HG03159 (cell line): ENCODE measurements around the gene AFMID.
"Not testable (repeated sequence)": the region's sequence is repeated elsewhere in the genome, so short reads cannot be mapped to it uniquely, and the experiment has no call there.

Experiments used
- ATAC-seq: cut with Tn5 transposase; IDR thresholded peaks from one replicate; pipeline ENCODE4 v1.9.1; 2021; ENCODE audit warnings: mild to moderate bottlenecking, moderate library complexity; ENCODE audit not compliant: unreplicated experiment

Gene AFMID, protein sequence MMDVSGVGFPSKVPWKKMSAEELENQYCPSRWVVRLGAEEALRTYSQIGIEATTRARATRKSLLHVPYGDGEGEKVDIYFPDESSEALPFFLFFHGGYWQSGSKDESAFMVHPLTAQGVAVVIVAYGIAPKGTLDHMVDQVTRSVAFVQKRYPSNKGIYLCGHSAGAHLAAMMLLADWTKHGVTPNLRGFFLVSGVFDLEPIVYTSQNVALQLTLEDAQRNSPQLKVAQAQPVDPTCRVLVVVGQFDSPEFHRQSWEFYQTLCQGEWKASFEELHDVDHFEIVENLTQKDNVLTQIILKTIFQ

DNA sequence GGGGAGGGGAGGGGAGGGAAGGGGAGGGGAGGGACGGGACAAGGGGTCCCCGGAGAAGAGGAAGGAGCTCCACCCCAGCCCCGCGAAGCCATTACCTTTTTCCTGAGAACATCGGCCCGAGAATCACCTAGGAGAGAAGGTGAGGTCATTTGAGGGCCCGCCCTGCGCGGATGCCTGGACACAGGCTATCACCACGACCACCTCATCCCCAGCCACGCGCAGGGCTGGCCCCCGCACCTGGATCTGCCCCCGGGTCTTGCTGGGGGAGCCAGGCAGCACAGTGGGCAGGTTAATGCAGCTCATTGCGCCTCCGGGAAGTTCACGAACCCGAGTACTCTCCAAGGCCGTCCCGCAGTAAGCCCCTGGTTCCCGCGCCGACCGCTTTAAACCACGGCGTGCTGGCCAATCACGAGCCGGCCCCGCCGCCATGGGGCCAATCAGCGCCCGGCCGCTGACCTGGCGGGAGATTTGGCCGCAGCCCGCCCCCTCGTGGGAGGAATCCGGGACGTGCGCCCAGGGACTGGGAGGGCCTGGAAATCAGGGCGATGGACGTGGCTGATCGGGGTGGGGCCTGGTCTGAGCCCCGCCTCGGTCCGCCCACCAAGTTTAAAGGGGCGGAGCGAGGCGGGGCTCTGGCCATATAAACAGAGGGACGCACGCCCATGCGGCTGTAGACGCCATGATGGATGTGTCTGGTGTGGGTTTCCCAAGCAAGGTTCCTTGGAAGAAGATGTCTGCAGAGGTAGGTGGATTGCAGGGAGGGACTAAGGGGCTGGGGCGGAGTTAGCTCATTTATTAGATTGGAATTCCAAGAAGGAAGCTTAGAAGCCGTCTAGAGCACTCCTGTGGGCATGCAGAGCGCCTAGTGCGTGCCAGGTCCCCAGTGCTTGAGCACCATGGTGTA is at the start of gene AFMID, which contains the start of gene TK1:
Gene AFMID, plus strand, starts transcription at position 671 of the 904 bp plus-strand sequence. Its CDS starts 9 bp downstream, at position 680.
Gene TK1, minus strand, starts transcription at position 361 of the 904 bp plus-strand sequence. Its CDS starts 58 bp downstream, at position 303.
- peak; percentile 88 for ATAC-seq

DNA sequence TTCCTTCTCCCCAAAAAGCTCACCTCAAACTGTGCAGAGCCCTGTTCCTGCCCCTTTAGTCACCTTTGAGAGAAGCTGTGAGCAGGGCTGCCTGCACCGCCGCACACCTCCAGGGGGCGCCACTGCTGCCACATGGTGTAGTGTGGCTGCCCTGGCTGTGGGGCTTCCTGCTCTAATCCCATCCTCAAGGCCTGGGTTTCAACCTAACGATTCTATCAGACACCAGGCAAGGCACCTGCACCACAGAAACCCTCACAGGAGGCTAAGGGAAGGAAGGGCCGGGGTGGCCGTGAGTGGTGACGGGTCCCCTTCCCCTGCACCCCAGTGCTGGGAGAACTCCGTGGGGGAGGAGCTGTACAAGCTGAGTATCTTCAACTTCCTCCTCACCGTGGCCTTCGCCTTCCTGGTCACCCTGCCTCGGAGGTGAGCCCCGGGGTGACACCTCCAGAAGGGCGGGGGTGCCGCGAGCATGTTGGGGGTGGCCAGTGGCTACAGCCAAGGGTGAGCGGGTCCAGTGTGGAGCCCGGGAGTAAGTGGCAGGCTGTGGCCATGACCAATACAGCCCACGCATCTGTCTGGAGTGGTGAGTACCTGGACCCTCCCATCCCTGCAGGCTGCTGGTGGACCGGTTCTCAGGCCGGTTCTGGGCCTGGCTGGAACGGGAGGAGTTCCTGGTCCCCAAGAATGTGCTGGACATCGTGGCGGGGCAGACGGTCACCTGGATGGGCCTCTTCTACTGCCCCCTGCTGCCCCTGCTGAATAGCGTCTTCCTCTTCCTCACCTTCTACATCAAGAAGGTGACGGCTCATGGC is 49.6 kb upstream of the AFMID start:
- ATAC-seq, result no peak

DNA sequence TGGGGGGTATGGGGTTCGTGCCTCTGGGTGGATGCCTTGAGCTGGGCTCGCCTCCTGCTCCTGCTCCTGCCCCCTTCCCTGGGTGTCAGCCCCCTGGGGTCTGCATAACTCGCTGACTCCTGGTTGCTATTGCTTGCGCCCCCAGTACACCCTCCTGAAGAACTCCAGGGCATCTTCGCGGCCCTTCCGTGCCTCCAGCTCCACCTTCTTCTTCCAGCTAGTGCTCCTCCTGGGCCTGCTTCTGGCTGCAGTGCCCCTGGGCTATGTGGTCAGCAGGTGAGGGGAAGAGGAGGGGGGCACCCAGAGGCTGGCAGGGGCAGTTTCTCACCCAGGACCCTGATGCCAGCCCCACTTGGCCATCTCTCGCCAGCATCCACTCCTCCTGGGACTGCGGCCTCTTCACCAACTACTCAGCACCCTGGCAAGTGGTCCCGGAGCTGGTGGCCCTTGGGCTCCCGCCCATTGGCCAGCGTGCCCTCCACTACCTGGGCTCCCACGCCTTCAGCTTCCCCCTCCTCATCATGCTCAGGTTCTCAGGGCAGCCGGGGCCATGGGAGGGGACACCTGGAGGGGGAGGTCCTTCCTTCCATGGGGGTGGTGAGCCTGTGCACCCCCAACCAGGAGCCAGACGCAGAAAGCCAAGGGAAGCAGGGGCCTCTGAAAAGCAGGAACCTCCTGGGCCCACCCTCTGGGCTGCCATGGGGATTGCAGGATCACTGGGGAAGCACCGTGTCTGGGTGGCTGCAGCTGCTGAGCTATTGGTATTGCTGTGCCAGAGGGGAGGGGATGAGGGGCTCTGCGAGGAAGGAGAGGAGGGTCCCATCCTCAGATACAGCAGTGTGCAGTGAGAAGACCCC is 48.7 kb upstream of the AFMID start:
- no peak for ATAC-seq

GRCh38 chr17:78139861-78140168 is 47.3 kb upstream of the AFMID start:
- not testable (repeated sequence) for ATAC-seq

GRCh38 chr17:78140169-78141051 is 46.8 kb upstream of the AFMID start:
- ATAC-seq, result peak; percentile 68

- no peak for ATAC-seq
These were observed 45.6 kb upstream of the AFMID start for GRCh38 chr17:78141437-78142118.

DNA sequence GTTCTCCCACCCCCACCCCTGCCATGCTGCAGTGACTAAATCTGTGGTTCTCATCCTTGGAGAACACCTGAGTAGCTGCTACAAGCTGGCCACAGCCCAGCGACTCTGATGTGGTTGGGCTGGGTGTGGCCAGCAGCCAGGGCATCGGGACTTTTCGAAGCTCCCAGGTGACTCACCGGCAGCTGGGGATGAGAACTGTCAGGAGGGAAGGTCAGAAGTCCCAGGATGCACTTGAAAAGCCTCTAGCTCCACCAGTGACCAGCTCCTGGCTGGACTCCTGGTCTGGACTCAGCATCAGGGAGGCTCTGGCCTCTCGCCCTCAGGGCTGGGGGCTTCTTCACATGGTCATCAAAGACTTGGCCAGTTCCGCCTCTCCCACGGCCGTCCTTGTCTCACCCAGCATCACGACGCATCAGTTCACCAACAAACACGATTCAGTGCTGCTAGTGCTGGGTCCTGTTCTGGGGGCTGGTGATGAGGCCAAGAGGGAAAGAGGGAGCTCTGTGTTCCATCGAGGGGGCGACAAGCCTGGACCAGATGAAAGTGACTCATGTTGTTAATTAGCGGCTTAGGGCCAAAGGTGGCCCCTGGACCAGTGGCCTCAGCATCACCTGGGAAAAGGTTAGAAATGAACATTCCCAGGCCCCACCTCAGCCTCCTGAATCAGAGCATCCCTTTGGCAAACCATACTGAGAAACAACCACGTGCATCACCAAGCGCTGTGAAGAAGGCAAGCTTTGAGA is 44.9 kb upstream of the AFMID start:
- ATAC-seq, result no peak

DNA sequence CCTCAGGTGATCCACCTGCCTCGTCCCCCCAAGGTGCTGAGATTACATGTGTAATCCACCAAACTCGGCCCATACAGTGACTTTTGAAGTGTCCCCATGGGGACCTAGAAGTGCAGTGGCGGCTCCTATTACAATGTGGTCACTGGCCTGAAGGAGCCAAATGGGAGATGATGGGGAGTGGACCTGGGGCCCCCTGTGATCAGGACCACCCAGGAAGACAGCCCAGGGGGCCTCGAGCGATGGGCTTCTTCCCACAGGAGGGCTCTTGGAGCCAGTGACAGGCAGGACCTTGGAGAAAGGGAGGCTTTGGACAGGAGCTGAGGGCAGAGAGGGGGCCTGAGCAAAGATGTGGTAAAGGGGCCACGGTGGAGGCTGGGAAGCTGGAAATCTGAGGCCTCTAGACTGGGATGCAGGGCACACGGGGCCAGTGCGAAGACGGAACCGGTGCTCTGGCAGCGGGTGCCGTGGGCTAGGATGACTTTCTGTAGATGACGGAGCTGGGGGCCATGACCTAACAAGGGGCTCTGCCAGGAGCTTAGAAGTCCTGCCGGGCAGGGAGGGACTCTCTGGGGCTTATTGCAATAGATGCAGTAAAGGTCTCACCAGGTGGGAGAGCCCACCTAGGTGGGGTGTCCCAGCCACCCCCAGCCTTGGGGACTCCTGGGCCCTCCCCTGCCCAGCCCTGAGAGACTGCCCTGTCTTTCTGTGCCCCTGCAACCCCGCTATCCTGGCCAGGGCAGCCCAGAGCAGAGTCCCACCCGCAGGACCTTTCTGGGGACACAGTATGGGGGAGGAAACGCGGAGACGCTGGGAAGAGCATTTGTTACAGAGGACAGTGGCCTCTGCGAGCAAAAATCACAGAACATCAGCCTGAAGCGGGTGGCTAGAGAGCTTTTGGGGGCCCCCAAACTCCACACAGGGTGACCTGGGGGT is 43.7 kb upstream of the AFMID start:
- no peak for ATAC-seq

- no peak for ATAC-seq
These were observed 42.9 kb upstream of the AFMID start for GRCh38 chr17:78144147-78144719.

- no peak for ATAC-seq
These were observed 42.2 kb upstream of the AFMID start for GRCh38 chr17:78144736-78145641.

- no peak for ATAC-seq
These were observed 40.7 kb upstream of the AFMID start for GRCh38 chr17:78146471-78146869.

- ATAC-seq, result no peak
These were observed 40.3 kb upstream of the AFMID start for GRCh38 chr17:78146881-78147280.

DNA sequence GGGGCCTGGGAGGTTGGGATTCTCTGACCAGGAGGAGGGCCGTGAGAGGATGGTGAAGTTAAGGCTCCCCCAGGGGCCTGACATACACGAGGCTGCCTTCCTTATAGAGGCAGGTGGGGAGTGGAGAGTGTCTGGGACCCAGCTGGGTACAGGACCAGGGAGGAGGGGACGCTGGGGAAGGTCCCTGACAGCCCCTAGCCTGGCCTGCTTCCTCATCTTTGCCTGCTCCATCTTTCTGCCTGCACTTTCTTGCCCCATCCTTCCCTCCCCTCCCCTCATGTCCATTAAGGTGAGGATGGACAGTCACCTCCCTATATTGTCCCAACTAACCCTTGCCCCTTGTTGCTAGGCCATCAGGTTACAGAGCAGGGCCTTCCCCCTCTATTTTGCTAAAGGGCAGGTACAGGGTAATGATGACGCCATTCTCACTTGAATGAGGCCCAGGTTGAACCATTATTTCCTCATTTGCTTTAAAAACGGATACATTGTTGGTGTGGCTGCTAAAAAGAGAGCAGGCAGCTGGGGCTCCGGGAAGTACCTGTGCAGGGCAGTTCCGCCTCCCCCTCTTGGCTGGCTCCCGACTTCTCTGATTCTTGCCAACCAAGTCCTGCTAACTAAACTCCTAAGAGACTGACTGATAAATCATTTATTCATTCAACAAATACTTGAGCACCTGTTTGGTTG is 39.7 kb upstream of the AFMID start:
- no peak for ATAC-seq

DNA sequence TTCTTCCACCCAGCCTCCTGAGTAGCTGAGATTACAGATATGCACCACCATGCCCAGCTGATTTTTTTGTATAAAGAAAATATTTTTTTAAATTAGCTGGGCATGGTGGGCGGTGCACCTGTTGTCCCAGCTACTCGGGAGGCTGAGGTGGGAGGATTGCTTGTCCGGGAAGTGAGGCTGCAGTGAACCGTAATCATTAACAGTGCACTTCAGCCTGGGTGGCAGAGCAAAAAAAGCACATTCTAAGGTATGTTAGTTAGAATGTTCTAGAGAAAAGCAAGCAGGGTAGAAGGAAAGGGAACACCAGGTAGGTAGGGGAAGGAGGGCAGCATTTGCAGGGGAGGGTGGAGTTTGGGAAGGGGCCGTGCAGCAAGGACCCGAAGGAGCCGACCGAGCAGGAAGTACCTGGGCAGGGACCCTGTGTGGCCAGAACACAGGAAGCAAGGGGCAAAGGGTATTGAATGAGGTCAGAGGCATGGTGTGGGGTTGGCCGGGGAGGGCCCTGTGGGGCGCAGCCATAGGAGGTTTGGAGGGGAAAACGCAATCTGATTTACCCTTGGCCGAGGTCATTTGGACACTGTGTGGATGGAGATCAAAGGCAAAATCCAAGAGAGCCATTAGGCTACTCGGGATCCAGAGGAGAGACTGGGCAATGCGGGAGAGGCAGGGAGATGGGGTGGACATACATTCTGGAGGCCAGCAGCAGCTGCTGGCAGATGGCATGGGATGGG is 38.7 kb upstream of the AFMID start:
- no peak for ATAC-seq
